Measurements from ENCODE around the gene CCT7.
A peak's percentile ranks its signal among the peaks of the same experiment; 100 is the strongest.

The CCT7 gene

GRCh38 chr2:73291461-73292315 lies 57.6 kb downstream of the CCT7 start:
- Histone ChIP-seq H3K4me3 (ENCODE audit: low read length in 2 of 2) (peak overlapping the region; percentile 9 to 51), H3K79me1 (ENCODE audit: low read depth, low read length) (no peaks in the 10 kb centered on the region), H3K9ac (ENCODE audit: low read depth, low read length, poor library complexity) (no peak overlapping the region), H3K9me3 (replicated peaks in 1 of 2; ENCODE audit: control insufficient read depth in 2 of 2, insufficient read depth in 1 of 2, low read depth in 1 of 2, low read length in 2 of 2) (peaks cover 0 to 3% of the 10 kb centered on the region in 2 donors), H3K36me3 (replicated peaks in 1 of 2; ENCODE audit: control insufficient read depth in 2 of 2, insufficient read depth in 2 of 2, low read length in 2 of 2) (no peaks in the 10 kb centered on the region), H3K18ac (ENCODE audit: low read length) (peak overlapping the region; percentile 25), H4K91ac (ENCODE audit: low read depth, low read length, poor library complexity) (no peak overlapping the region), H2AK5ac (ENCODE audit: low read depth, low read length) (no peak overlapping the region), H3K27ac (replicated peaks; ENCODE audit: low read length) (no peak overlapping the region), H2BK15ac (ENCODE audit: low read length) (no peak overlapping the region), H3K4me1 (ENCODE audit: control insufficient read depth in 2 of 2, insufficient read depth in 1 of 2, low read depth in 1 of 2, low read length in 2 of 2) (peaks cover 5 to 7% of the 10 kb centered on the region in 2 donors), H4K8ac (ENCODE audit: low read depth, low read length) (no peak overlapping the region), H3K14ac (ENCODE audit: low read length) (no peak overlapping the region), H2BK120ac (ENCODE audit: low read depth, low read length) (no peak overlapping the region), H2BK12ac (ENCODE audit: low read length) (no peak overlapping the region), H3K27me3 (ENCODE audit: control insufficient read depth in 3 of 3, insufficient read depth in 3 of 3, low read depth in 1 of 3, low read length in 3 of 3) (peaks cover 20 to 98% (median 67%) of the 10 kb centered on the region in 3 experiments), H3K23ac (ENCODE audit: low read depth, low read length, poor library complexity) (peak overlapping the region; percentile 29), H3K4ac (ENCODE audit: low read length) (no peak overlapping the region), H2BK5ac (ENCODE audit: low read length) (no peak overlapping the region), H3K4me2 (ENCODE audit: insufficient read depth, low read length, poor library complexity, severe bottlenecking) (peak overlapping the region; percentile 37), H2AFZ (ENCODE audit: low read length) (peak overlapping the region; percentile 61)
- DNase-seq (ENCODE audit: low spot score) = no peak
- WGBS, 2 donors (ENCODE audit: extremely low coverage in 2 of 2, insufficient read length in 2 of 2, insufficient replicate concordance in 1 of 2) = no CpG with 5 or more reads among the region's 82 CpGs

GRCh38 chr2:73292316-73292905 lies 58.3 kb downstream of the CCT7 start:
- Histone ChIP-seq H3K27ac (replicated peaks; ENCODE audit: low read length) (no peak overlapping the region), H3K27me3 (ENCODE audit: control insufficient read depth in 3 of 3, insufficient read depth in 3 of 3, low read depth in 1 of 3, low read length in 3 of 3) (peaks cover 20 to 94% (median 69%) of the 10 kb centered on the region in 3 experiments), H3K4me2 (ENCODE audit: insufficient read depth, low read length, poor library complexity, severe bottlenecking) (peak overlapping the region; percentile 78), H2BK12ac (ENCODE audit: low read length) (no peak overlapping the region), H2AFZ (ENCODE audit: low read length) (peak overlapping the region; percentile 61), H3K4me3 (ENCODE audit: low read length in 2 of 2) (no peak overlapping the region), H2BK15ac (ENCODE audit: low read length) (no peak overlapping the region), H4K91ac (ENCODE audit: low read depth, low read length, poor library complexity) (no peak overlapping the region), H3K18ac (ENCODE audit: low read length) (peak overlapping the region; percentile 25), H3K36me3 (replicated peaks in 1 of 2; ENCODE audit: control insufficient read depth in 2 of 2, insufficient read depth in 2 of 2, low read length in 2 of 2) (no peaks in the 10 kb centered on the region), H4K8ac (ENCODE audit: low read depth, low read length) (no peak overlapping the region), H2AK5ac (ENCODE audit: low read depth, low read length) (no peak overlapping the region), H3K9me3 (replicated peaks in 1 of 2; ENCODE audit: control insufficient read depth in 2 of 2, insufficient read depth in 1 of 2, low read depth in 1 of 2, low read length in 2 of 2) (peaks cover 0 to 3% of the 10 kb centered on the region in 2 donors), H3K14ac (ENCODE audit: low read length) (no peak overlapping the region), H2BK5ac (ENCODE audit: low read length) (no peak overlapping the region), H3K79me1 (ENCODE audit: low read depth, low read length) (no peaks in the 10 kb centered on the region), H3K4me1 (ENCODE audit: control insufficient read depth in 2 of 2, insufficient read depth in 1 of 2, low read depth in 1 of 2, low read length in 2 of 2) (peaks cover 7 to 12% of the 10 kb centered on the region in 2 donors), H3K9ac (ENCODE audit: low read depth, low read length, poor library complexity) (no peak overlapping the region), H3K4ac (ENCODE audit: low read length) (no peak overlapping the region), H3K23ac (ENCODE audit: low read depth, low read length, poor library complexity) (peak overlapping the region; percentile 29), H2BK120ac (ENCODE audit: low read depth, low read length) (no peak overlapping the region)
- DNase-seq (ENCODE audit: low spot score) = no peak
- no CpG with 5 or more reads among the region's 38 CpGs for WGBS, 2 donors (ENCODE audit: extremely low coverage in 2 of 2, insufficient read length in 2 of 2, insufficient replicate concordance in 1 of 2)

GRCh38 chr2:73292906-73293533 lies 58.9 kb downstream of the CCT7 start:
- H2BK12ac ChIP-seq (ENCODE audit: low read length) = no peak overlapping the region
- peak overlapping the region; percentile 78 for H3K4me2 ChIP-seq (ENCODE audit: insufficient read depth, low read length, poor library complexity, severe bottlenecking)
- H3K4me1 ChIP-seq (ENCODE audit: control insufficient read depth in 2 of 2, insufficient read depth in 1 of 2, low read depth in 1 of 2, low read length in 2 of 2) = peaks cover 7 to 12% of the 10 kb centered on the region in 2 donors
- H3K4me3 ChIP-seq (ENCODE audit: low read length in 2 of 2) = peak overlapping the region; percentile 53 to 69
- H2BK120ac ChIP-seq (ENCODE audit: low read depth, low read length) = no peak overlapping the region
- no peaks in the 10 kb centered on the region for H3K79me1 ChIP-seq (ENCODE audit: low read depth, low read length)
- no peak overlapping the region for H4K8ac ChIP-seq (ENCODE audit: low read depth, low read length)
- no peak overlapping the region for H2BK5ac ChIP-seq (ENCODE audit: low read length)
- peak overlapping the region; percentile 29 for H3K23ac ChIP-seq (ENCODE audit: low read depth, low read length, poor library complexity)
- H3K9me3 ChIP-seq (replicated peaks in 1 of 2; ENCODE audit: control insufficient read depth in 2 of 2, insufficient read depth in 1 of 2, low read depth in 1 of 2, low read length in 2 of 2) = peaks cover 0 to 3% of the 10 kb centered on the region in 2 donors
- H3K27me3 ChIP-seq (ENCODE audit: control insufficient read depth in 3 of 3, insufficient read depth in 3 of 3, low read depth in 1 of 3, low read length in 3 of 3) = peaks cover 20 to 89% (median 67%) of the 10 kb centered on the region in 3 experiments
- no peak overlapping the region for H3K9ac ChIP-seq (ENCODE audit: low read depth, low read length, poor library complexity)
- no peak overlapping the region for H3K14ac ChIP-seq (ENCODE audit: low read length)
- no peak for DNase-seq (ENCODE audit: low spot score)
- H2AK5ac ChIP-seq (ENCODE audit: low read depth, low read length) = no peak overlapping the region
- H3K4ac ChIP-seq (ENCODE audit: low read length) = no peak overlapping the region
- H2AFZ ChIP-seq (ENCODE audit: low read length) = peak overlapping the region; percentile 86
- H4K91ac ChIP-seq (ENCODE audit: low read depth, low read length, poor library complexity) = no peak overlapping the region
- no peak overlapping the region for H3K18ac ChIP-seq (ENCODE audit: low read length)
- no peak overlapping the region for H2BK15ac ChIP-seq (ENCODE audit: low read length)
- H3K36me3 ChIP-seq (replicated peaks in 1 of 2; ENCODE audit: control insufficient read depth in 2 of 2, insufficient read depth in 2 of 2, low read length in 2 of 2) = no peaks in the 10 kb centered on the region
- H3K27ac ChIP-seq (replicated peaks; ENCODE audit: low read length) = no peak overlapping the region
- WGBS, 2 donors (ENCODE audit: extremely low coverage in 2 of 2, insufficient read length in 2 of 2, insufficient replicate concordance in 1 of 2) = no CpG with 5 or more reads among the region's 64 CpGs

Measured in neuronal stem cell (in vitro differentiated cells).